ENCODE results near the gene SLC30A4. TPM values are rescaled to one million over a fixed set of nuclear protein-coding genes. Genes with fewer than 3 reads are reported as not detected.
"Not testable (repeated sequence)": the region's sequence is repeated elsewhere in the genome, so short reads cannot be mapped to it uniquely, and the experiment has no call there.

Gene SLC30A4
- polyA plus RNA-seq, 1 experiment: 5.1 TPM

- DNase-seq (ENCODE audit: low read depth, low spot score): no peak
- H3K9me3 ChIP-seq (ENCODE audit: control insufficient read depth, insufficient read depth, low read length): no peaks in the 10 kb centered on the region
- no peaks in the 10 kb centered on the region for H3K27me3 ChIP-seq (ENCODE audit: control insufficient read depth, insufficient read depth, low read length)
- ChIA-PET CTCF (no interaction called here), POLR2A (no interaction called here)
- H3K4me3 ChIP-seq (ENCODE audit: low read depth, low read length): no peak overlapping the region
- TF ChIP-seq CTCF (IDR thresholded peaks at IDR 0.05; ENCODE audit: low read depth, low read length): no peak
- no peak overlapping the region for H3K27ac ChIP-seq (ENCODE audit: low read depth, low read length)
These were observed 12.3 kb upstream of the SLC30A4 start for GRCh38 chr15:45534821-45535220.

- H3K27me3 ChIP-seq (ENCODE audit: control insufficient read depth, insufficient read depth, low read length); CTCF ChIA-PET; H3K9me3 ChIP-seq (ENCODE audit: control insufficient read depth, insufficient read depth, low read length); DNase-seq (ENCODE audit: low read depth, low spot score); H3K27ac ChIP-seq (ENCODE audit: low read depth, low read length); H3K4me3 ChIP-seq (ENCODE audit: low read depth, low read length): not testable (repeated sequence)
- POLR2A ChIA-PET: interaction anchor here (0.7 kb wide), 1 partner anchor 30 kb away, joined by 3 read pairs; no protein-coding TSS in a partner anchor
These were observed 10.3 kb upstream of the SLC30A4 start for GRCh38 chr15:45532892-45533291.

- POLR2A ChIA-PET: no interaction called here
- Histone ChIP-seq H3K27ac (ENCODE audit: low read depth, low read length) (no peak overlapping the region), H3K4me3 (ENCODE audit: low read depth, low read length) (no peak overlapping the region), H3K27me3 (ENCODE audit: control insufficient read depth, insufficient read depth, low read length) (no peaks in the 10 kb centered on the region), H3K9me3 (ENCODE audit: control insufficient read depth, insufficient read depth, low read length) (no peaks in the 10 kb centered on the region; the same call in 1 of the 2 replicates)
- DNase-seq (ENCODE audit: low read depth, low spot score): no peak
- CTCF ChIA-PET: no interaction called here
- TF ChIP-seq CTCF (IDR thresholded peaks at IDR 0.05; ENCODE audit: low read depth, low read length): no peak
These were observed 7.1 kb upstream of the SLC30A4 start for GRCh38 chr15:45529613-45530012.

GRCh38 chr15:45527086-45527485 is 4.5 kb upstream of the SLC30A4 start:
- Histone ChIP-seq H3K9me3 (ENCODE audit: control insufficient read depth, insufficient read depth, low read length) (no peaks in the 10 kb centered on the region; the same call in 1 of the 2 replicates), H3K4me3 (ENCODE audit: low read depth, low read length) (no peak overlapping the region), H3K27me3 (ENCODE audit: control insufficient read depth, insufficient read depth, low read length) (no peaks in the 10 kb centered on the region), H3K27ac (ENCODE audit: low read depth, low read length) (no peak overlapping the region)
- TF ChIP-seq CTCF (IDR thresholded peaks at IDR 0.05; ENCODE audit: low read depth, low read length): no peak
- no peak for DNase-seq (ENCODE audit: low read depth, low spot score)
- ChIA-PET POLR2A (no interaction called here), CTCF (interaction anchor here (0.7 to 1.2 kb wide), 2 partner anchors 14 to 96 kb away, joined by 3 to 4 read pairs; no protein-coding TSS in a partner anchor)

- TF ChIP-seq CTCF (IDR thresholded peaks at IDR 0.05; ENCODE audit: low read depth, low read length): no peak
- ChIA-PET CTCF (no interaction called here), POLR2A (interaction anchor here (1.1 kb wide), 1 partner anchor 64 kb away, joined by 3 read pairs; the partner anchor contains the start of gene BLOC1S6)
- peak overlapping the region; percentile 73 for H3K4me3 ChIP-seq (ENCODE audit: low read depth, low read length)
- DNase-seq (ENCODE audit: low read depth, low spot score): no peak
- H3K27ac ChIP-seq (ENCODE audit: low read depth, low read length): peak overlapping the region; percentile 21
- no peaks in the 10 kb centered on the region for H3K27me3 ChIP-seq (ENCODE audit: control insufficient read depth, insufficient read depth, low read length)
- H3K9me3 ChIP-seq (ENCODE audit: control insufficient read depth, insufficient read depth, low read length): no peaks in the 10 kb centered on the region; the same call in 1 of the 2 replicates
These were observed 558 bp upstream of the SLC30A4 start for GRCh38 chr15:45523166-45523460.

Data from AG04450 (cell line).